ENCODE measurements around the gene SEC16A.
"Not testable (repeated sequence)": the region's sequence is repeated elsewhere in the genome, so short reads cannot be mapped to it uniquely, and the experiment has no call there.

The SEC16A gene

GRCh38 chr9:136439481-136440408 lies 43.1 kb downstream of the SEC16A start, which contains the start of gene INPP5E:
TSS of gene INPP5E (minus strand) at chr9:136439845. CDS start at chr9:136439419, 426 bp downstream.
- DNase-seq, result peak; percentile 31

GRCh38 chr9:136438548-136439480 lies 44.0 kb downstream of the SEC16A start:
- DNase-seq, result no peak

- DNase-seq, result no peak
These were observed 44.8 kb downstream of the SEC16A start for GRCh38 chr9:136437839-136438547.

DNA sequence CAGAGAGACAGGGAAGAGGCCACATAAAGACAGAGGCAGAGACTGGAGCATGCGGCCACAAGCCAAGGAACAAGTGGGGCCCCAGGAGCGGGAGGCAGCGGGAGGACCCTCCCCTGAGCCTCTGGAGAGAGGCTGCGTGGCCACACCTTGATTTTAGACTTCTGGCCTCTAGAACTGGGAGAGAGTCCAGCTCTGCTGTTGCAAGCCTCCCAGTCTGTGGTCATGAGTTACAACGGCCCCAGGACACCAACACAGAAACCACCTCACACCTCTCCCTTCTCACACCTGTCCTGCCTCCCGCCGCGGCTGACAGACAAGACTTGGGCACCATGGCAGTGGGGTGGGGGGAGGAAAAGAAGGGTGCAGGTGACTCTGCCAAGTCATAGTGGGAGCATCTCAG lies 45.4 kb downstream of the SEC16A start:
- DNase-seq, result no peak

- DNase-seq, result no peak
These were observed 46.7 kb downstream of the SEC16A start for GRCh38 chr9:136436055-136436634.

- DNase-seq, result no peak
These were observed 48.2 kb downstream of the SEC16A start for GRCh38 chr9:136434580-136435169.

GRCh38 chr9:136433849-136434579 lies 48.8 kb downstream of the SEC16A start:
- DNase-seq, result no peak

- no peak for DNase-seq
These were observed 49.7 kb downstream of the SEC16A start for GRCh38 chr9:136433043-136433715.

DNA sequence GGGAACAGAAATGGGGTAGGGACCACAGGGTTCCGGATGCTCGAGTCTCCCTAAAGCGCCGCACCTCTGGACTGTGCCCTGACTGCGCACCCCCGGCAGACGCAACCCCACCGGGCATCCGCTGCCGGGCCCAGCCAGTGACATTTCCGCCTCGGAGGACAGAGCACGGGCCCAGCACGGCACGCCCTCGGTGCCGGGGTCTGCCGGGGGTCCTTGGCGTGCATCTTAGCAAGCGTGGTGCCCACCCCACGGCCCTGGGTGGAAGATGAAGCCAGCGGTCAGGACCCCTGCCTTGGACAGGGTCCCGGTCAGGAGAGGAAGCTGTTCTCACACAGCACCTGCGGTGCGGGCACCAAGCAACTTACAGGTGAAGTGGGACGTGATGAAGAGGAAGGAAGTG lies 50.2 kb downstream of the SEC16A start:
- DNase-seq, result no peak

DNA sequence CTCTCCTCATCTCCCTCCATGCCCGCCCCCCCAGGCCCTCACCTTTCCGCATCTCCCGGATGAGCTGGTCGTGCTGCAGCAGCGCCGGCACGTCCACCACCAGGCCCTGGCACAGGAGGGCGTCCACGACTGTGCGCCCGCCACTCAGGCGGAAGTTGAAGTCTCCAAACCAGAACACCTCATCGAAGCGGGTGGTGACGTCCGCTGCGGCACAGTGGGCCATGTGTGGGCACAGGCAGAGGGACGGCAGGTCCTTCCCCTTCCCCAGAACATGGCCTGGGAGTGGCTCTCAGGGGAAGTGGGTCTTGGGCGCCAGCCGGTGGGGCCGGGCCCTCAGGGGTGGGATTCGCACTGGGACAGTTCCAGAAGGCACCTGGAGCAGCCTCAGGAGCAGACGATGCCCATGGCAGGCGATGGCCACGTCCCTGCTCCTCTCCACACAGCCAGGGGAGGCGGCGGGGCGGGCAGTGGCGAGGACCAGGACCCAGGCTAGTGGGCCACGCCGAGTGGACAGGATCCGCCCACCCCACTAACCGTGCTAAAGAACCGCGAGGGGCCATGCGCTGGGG lies 51.0 kb downstream of the SEC16A start:
- no peak for DNase-seq

GRCh38 chr9:136430588-136431234 lies 52.1 kb downstream of the SEC16A start:
- DNase-seq, result no peak

- no peak for DNase-seq
These were observed 53.0 kb downstream of the SEC16A start for GRCh38 chr9:136429683-136430491.

DNA sequence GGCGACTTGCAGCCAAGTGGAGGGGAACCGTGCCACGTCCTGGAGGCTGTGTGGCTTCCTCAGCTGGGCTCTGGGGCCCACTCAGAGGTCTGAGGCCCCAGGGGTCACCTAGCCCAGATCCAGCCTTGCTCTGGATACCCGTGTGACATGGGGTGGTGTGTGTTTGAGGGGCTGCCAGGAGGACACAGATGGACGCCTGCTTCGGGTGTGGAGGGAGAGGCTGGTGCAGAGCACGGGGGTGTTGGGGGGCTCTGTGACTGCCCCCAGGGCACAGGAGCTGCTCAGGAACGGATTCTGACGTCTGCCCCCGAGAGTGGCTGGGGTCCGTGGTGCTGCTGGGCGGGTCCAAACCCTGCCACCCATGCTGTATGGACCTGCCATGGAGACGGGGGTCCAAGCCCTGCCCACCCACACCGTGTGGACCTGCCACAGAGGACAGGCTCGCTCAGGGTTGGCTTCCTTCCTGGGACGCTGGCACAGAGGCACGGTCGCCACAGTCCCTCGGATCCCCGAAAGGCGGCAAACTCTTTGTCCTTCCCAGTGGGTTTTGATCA lies 53.7 kb downstream of the SEC16A start:
- DNase-seq, result no peak

DNA sequence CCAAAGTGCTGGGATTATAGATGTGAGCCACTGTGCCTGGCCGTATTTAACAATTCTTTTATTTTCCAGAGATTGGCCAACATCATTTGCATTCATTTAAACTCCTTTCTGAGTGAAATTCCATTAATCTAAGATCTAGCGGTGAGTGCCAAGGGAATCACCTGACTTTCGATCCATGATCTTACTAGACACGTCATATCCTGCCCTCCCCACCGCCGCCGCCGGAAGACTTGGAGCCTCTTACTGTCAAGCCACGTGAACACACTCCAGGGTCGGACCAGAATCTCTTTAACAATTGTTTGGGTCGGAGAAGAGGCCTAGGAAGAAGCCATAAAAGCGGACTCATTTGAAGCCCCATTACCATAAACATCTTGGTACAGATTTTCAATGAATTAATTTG lies 56.1 kb downstream of the SEC16A start:
- DNase-seq, result no peak

DNA sequence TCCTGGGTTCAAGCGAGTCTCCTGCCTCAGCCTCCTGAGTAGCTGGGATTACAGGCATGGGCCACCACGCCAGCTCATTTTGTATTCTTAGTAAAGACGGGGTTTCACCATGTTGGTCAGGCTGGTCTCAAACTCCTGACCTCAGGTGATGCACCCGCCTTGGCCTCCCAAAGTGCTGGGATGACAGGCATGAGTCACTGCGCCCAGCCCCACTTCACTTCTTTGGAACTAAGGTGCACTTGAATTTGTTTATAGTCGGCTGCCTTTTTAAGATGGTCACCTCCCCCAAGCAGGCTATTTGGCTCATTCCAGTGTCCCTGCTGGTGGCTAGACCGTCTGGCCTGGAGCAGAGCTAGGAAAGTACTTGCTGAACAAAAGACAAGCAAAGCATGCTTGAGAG lies 57.5 kb downstream of the SEC16A start:
- DNase-seq, result not testable (repeated sequence)

GRCh38 chr9:136424750-136425362 lies 58.0 kb downstream of the SEC16A start:
- no peak for DNase-seq

DNA sequence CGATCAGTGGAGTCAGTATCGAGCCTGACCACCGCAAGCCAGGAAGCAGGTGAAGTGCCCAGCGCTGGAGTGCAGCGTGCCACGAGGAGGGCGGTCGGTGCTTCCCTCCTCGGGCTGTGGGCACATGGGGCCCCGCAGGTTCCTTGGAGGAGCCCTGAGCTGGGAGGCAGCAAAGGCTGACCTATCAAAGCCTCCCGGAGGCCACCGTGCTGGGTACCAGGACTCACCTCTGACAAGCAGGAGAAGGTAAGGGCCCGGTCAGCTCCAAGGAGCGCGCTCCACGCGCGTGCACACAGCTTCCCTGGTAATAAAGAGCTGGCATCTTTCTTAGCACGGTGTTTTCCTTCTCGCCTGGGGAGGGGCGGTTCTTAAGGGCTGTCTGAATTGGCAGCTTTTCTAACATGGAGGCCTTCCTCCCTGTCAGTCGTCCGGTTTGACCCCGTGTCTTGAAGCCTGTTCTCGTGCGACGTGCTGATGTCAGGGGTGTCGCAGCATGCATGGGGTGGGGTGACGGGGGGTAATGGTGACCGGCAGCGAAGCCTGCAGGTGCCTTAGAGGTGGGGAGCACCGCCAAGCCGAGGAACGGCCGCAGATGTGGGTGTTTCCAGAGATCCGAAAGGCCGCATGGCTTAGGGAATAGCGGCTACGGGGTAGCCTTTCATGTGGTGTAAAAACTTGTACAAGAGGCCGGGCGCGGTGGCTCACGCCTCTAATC lies 59.3 kb downstream of the SEC16A start:
- no peak for DNase-seq
